Loucy (cell line): ENCODE measurements around the gene CTBP2.

ENCODE experiments used
- H2AFZ ChIP-seq: fragments of 200-600 bp; sonication (generic); 2 replicates; pipeline ENCODE4 v1.6.0; 2016; ENCODE audit warnings: antibody characterized with exemption, mild to moderate bottlenecking, low read length, moderate library complexity
- H3F3A ChIP-seq: fragments of 200-600 bp; 2 replicates; pipeline ENCODE4 v1.6.0; 2016; ENCODE audit warnings: antibody characterized with exemption, low read depth, mild to moderate bottlenecking
- H3K27me3 ChIP-seq: fragments of 200-600 bp; sonication (generic); 2 replicates; pipeline ENCODE4 v1.6.1; 2014; ENCODE audit warnings: low read length, mild to moderate bottlenecking; ENCODE audit not compliant: insufficient read depth, poor library complexity, severe bottlenecking
- H3K36me3 ChIP-seq: fragments of 200-600 bp; sonication (generic); 2 replicates; pipeline ENCODE4 v1.6.1; 2016; ENCODE audit warnings: low read length; ENCODE audit not compliant: insufficient read depth
- H3K4me1 ChIP-seq: fragments of 200-600 bp; sonication (generic); 2 replicates; pipeline ENCODE4 v1.5.1; 2014; ENCODE audit warnings: low read length, mild to moderate bottlenecking; ENCODE audit not compliant: insufficient read depth, poor library complexity, severe bottlenecking
- H3K4me2 ChIP-seq: fragments of 200-600 bp; sonication (generic); 2 replicates; pipeline ENCODE4 v1.6.0; 2014; ENCODE audit warnings: antibody characterized with exemption, low read length, low read depth, mild to moderate bottlenecking; ENCODE audit not compliant: poor library complexity, severe bottlenecking
- H3K4me3 ChIP-seq: fragments of 200-600 bp; sonication (generic); 2 replicates; pipeline ENCODE4 v1.5.1; 2014; ENCODE audit warnings: low read length, mild to moderate bottlenecking, mixed read lengths; ENCODE audit not compliant: poor library complexity, severe bottlenecking
- H3K79me2 ChIP-seq: fragments of 200-600 bp; sonication (generic); 2 replicates; pipeline ENCODE4 v1.6.1; 2014; ENCODE audit warnings: low read length; ENCODE audit not compliant: insufficient read depth
- H3K9ac ChIP-seq: fragments of 200-600 bp; sonication (generic); 2 replicates; pipeline ENCODE4 v1.6.0; 2014; ENCODE audit warnings: mild to moderate bottlenecking, low read depth, low read length, moderate library complexity; ENCODE audit not compliant: poor library complexity, severe bottlenecking
- H3K9me2 ChIP-seq: fragments of 200-600 bp; sonication (generic); replicated peaks from 2 replicates; pipeline ENCODE4 v1.6.1; 2016; ENCODE audit warnings: low read depth, low read length, mixed read lengths
- H3K9me3 ChIP-seq: fragments of 200-600 bp; sonication (generic); 2 replicates; pipeline ENCODE4 v1.6.1; 2014; ENCODE audit warnings: mild to moderate bottlenecking, antibody characterized with exemption, low read length, low read depth; ENCODE audit not compliant: insufficient read depth
- H4K20me1 ChIP-seq: fragments of 200-600 bp; sonication (generic); 2 replicates; pipeline ENCODE4 v1.6.0; 2014; ENCODE audit warnings: antibody characterized with exemption, low read length, mild to moderate bottlenecking; ENCODE audit not compliant: insufficient read depth, poor library complexity, severe bottlenecking
- EZH2phosphoT487 ChIP-seq: fragments of 200-600 bp; IDR thresholded peaks from 2 replicates; pipeline ENCODE4 v1.6.1; 2018; ENCODE audit warnings: antibody characterized with exemption, mild to moderate bottlenecking, moderate library complexity, borderline replicate concordance
- TF ChIP-seq, protein P1 (sequence below): fragments of 200-600 bp; sonication (generic); conservative IDR thresholded peaks from 2 replicates; pipeline ENCODE4 v1.5.1; 2014; ENCODE audit warnings: mild to moderate bottlenecking, antibody characterized with exemption, low read length

CTBP2 gene

GRCh38 chr10:125096975-125097374 lies 63.4 kb downstream of the CTBP2 start:
- TF ChIP-seq, protein P1, sequence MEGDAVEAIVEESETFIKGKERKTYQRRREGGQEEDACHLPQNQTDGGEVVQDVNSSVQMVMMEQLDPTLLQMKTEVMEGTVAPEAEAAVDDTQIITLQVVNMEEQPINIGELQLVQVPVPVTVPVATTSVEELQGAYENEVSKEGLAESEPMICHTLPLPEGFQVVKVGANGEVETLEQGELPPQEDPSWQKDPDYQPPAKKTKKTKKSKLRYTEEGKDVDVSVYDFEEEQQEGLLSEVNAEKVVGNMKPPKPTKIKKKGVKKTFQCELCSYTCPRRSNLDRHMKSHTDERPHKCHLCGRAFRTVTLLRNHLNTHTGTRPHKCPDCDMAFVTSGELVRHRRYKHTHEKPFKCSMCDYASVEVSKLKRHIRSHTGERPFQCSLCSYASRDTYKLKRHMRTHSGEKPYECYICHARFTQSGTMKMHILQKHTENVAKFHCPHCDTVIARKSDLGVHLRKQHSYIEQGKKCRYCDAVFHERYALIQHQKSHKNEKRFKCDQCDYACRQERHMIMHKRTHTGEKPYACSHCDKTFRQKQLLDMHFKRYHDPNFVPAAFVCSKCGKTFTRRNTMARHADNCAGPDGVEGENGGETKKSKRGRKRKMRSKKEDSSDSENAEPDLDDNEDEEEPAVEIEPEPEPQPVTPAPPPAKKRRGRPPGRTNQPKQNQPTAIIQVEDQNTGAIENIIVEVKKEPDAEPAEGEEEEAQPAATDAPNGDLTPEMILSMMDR: no peak
- TF ChIP-seq EZH2phosphoT487: no peak
- Histone ChIP-seq H3F3A (no peaks in the 10 kb centered on the region), H3K9me3 (peaks cover 3% of the 10 kb centered on the region; the same call in 1 of the 2 replicates), H3K27me3 (no peaks in the 10 kb centered on the region), H3K9me2 (no peaks in the 10 kb centered on the region), H3K9ac (no peak overlapping the region), H2AFZ (no peak overlapping the region), H4K20me1 (no peaks in the 10 kb centered on the region), H3K4me1 (no peaks in the 10 kb centered on the region), H3K4me3 (no peak overlapping the region), H3K4me2 (no peak overlapping the region), H3K79me2 (no peaks in the 10 kb centered on the region), H3K36me3 (no peaks in the 10 kb centered on the region)

GRCh38 chr10:125096371-125096770 lies 64.0 kb downstream of the CTBP2 start:
- Histone ChIP-seq H2AFZ (no peak overlapping the region), H3K4me3 (no peak overlapping the region), H3K9ac (no peak overlapping the region), H3K9me3 (peaks cover 3% of the 10 kb centered on the region; the same call in 1 of the 2 replicates), H3F3A (no peaks in the 10 kb centered on the region), H3K36me3 (no peaks in the 10 kb centered on the region), H3K4me2 (no peak overlapping the region), H3K4me1 (no peaks in the 10 kb centered on the region), H3K79me2 (no peaks in the 10 kb centered on the region), H3K9me2 (no peaks in the 10 kb centered on the region), H4K20me1 (no peaks in the 10 kb centered on the region), H3K27me3 (no peaks in the 10 kb centered on the region)
- no peak for TF ChIP-seq EZH2phosphoT487
- TF ChIP-seq, protein P1: no peak

DNA sequence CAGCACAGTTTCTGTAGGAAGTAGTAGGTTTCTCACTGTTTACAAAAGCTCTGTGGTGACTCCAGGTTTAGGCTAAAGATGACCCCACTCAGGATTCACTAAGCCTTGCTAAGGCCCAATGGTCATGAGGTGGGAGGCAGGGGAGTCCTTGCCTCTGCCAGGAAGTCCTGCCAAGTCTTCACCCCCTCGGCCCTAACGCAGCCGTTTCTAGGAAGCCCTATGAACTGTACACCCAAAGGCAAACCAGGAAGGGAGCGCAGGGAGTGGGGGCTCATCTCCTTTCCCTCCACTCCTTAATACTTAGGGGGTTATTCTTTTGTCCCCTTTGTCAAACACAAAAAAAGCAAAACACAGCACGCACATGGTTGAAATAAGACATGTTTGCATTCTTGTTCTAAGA lies 64.6 kb downstream of the CTBP2 start:
- TF ChIP-seq, protein P1: no peak
- TF ChIP-seq EZH2phosphoT487: no peak
- peaks cover 3% of the 10 kb centered on the region; the same call in 1 of the 2 replicates for H3K9me3 ChIP-seq
- H3K4me1 ChIP-seq: no peaks in the 10 kb centered on the region
- no peak overlapping the region for H2AFZ ChIP-seq
- H4K20me1 ChIP-seq: no peaks in the 10 kb centered on the region
- H3K9me2 ChIP-seq: no peaks in the 10 kb centered on the region
- H3K9ac ChIP-seq: no peak overlapping the region
- H3K27me3 ChIP-seq: no peaks in the 10 kb centered on the region
- H3K4me2 ChIP-seq: no peak overlapping the region
- H3F3A ChIP-seq: no peaks in the 10 kb centered on the region
- no peak overlapping the region for H3K4me3 ChIP-seq
- H3K36me3 ChIP-seq: no peaks in the 10 kb centered on the region
- H3K79me2 ChIP-seq: no peaks in the 10 kb centered on the region
